HepG2 (cell line): ENCODE measurements around the gene ZMAT2. TPM values are rescaled to one million over a fixed set of nuclear protein-coding genes. Genes with fewer than 3 reads are reported as not detected.

Source experiments
- CEBPB ChIP-seq: IDR thresholded peaks from 2 replicates; pipeline ENCODE4 v1.6.1; 2011; ENCODE audit warnings: low read depth, low read length, improper control_type of control experiment, borderline replicate concordance
- CREM ChIP-seq, 2 experiments: sonication (generic) in 1 of 2; formaldehyde crosslinking in 1 of 2; IDR thresholded peaks; 2 replicates each; pipeline versions ENCODE4 v1.4.0 to v1.6.1; 2016 to 2020; ENCODE audit warnings: antibody characterized with exemption in 1 of 2, mild to moderate bottlenecking in 1 of 2, missing genetic modification reagents in 1 of 2
- DNMT3B ChIP-seq: conservative IDR thresholded peaks from 2 replicates; pipeline ENCODE4 v1.6.1; 2016; ENCODE audit warnings: missing biosample characterization, control low read depth
- FOXP1 ChIP-seq, 2 experiments: fragments of 450-650 bp in 1 of 2; IDR thresholded peaks; 2 replicates each; pipeline ENCODE4 v1.6.1; 2017 to 2018; ENCODE audit warnings: antibody characterized with exemption in 1 of 2
- HNRNPK ChIP-seq: fragments of 200-400 bp; formaldehyde crosslinking; IDR thresholded peaks from 2 replicates; pipeline ENCODE4 v1.6.1; 2018; ENCODE audit warnings: low read length, low read depth, moderate library complexity, mild to moderate bottlenecking; ENCODE audit not compliant: poor library complexity, severe bottlenecking
- JDP2 ChIP-seq: sonication (generic); formaldehyde crosslinking; IDR thresholded peaks from 2 replicates; pipeline ENCODE4 v1.8.1; 2022; ENCODE audit warnings: missing genetic modification reagents, borderline replicate concordance
- KLF6 ChIP-seq: IDR thresholded peaks from 2 replicates; pipeline ENCODE4 v1.8.0; 2016; ENCODE audit warnings: missing biosample characterization, missing genetic modification reagents
- MIER2 ChIP-seq: IDR thresholded peaks from 2 replicates; pipeline ENCODE4 v1.6.1; 2016; ENCODE audit warnings: missing biosample characterization, missing genetic modification reagents
- MXI1 ChIP-seq: IDR thresholded peaks from 3 replicates; pipeline ENCODE4 v1.6.1; 2012; ENCODE audit warnings: low read depth, low read length, inconsistent platforms, borderline replicate concordance
- PPARG ChIP-seq: conservative IDR thresholded peaks from 2 replicates; pipeline ENCODE4 v1.6.1; 2016; ENCODE audit warnings: missing biosample characterization, missing genetic modification reagents
- RARA ChIP-seq: IDR thresholded peaks from 2 replicates; pipeline ENCODE4 v1.6.1; 2016; ENCODE audit warnings: missing genetic modification reagents, missing compliant biosample characterization
- REPIN1 ChIP-seq: sonication (generic); formaldehyde crosslinking; IDR thresholded peaks from 2 replicates; pipeline ENCODE4 v1.8.0; 2022; ENCODE audit warnings: missing genetic modification reagents, low read depth, mild to moderate bottlenecking, borderline replicate concordance
- SMAD1 ChIP-seq: sonication (generic); formaldehyde crosslinking; IDR thresholded peaks from 2 replicates; pipeline ENCODE4 v1.4.0; 2020; ENCODE audit warnings: missing genetic modification reagents, low read depth, mild to moderate bottlenecking, borderline replicate concordance
- TARDBP ChIP-seq: sonication (generic); formaldehyde crosslinking; IDR thresholded peaks from 2 replicates; pipeline ENCODE4 v1.8.0; 2022; ENCODE audit warnings: mild to moderate bottlenecking, missing genetic modification reagents
- TBP ChIP-seq: sonication (generic); formaldehyde crosslinking; IDR thresholded peaks from 2 replicates; pipeline ENCODE4 v1.5.0; 2020; ENCODE audit warnings: missing genetic modification reagents
- ZNF737 ChIP-seq: sonication (generic); formaldehyde crosslinking; IDR thresholded peaks from 2 replicates; pipeline ENCODE4 v1.5.0; 2020; ENCODE audit warnings: missing genetic modification reagents, mild to moderate bottlenecking, borderline replicate concordance
- ZNF777 ChIP-seq: sonication (generic); formaldehyde crosslinking; IDR thresholded peaks from 2 replicates; pipeline ENCODE4 v1.4.0; 2020; ENCODE audit warnings: missing genetic modification reagents
- polyA plus RNA-seq, 8 experiments: library from polyadenylated mRNA; depleted of rRNA in 3 of 8; stranded (reverse) in 7 of 8; unstranded in 1 of 8; fragments of >200 nt; fragmentation: Illumina TruSeq in 4 of 8; extraction: Trizol in 4 of 8; gene quantifications; 2 replicates each; pipeline versions ENCODE4 v1.2.1 to v1.2.3, GENCODE V29; 2011 to 2016; ENCODE audit warnings: low read depth in 4 of 8, missing spikeins in 1 of 8, mixed read lengths in 1 of 8; ENCODE audit not compliant: insufficient read depth in 1 of 8
- total RNA-seq, 5 experiments: library from RNA; depleted of rRNA; stranded (reverse); fragments of >200 nt; fragmentation: Illumina TruSeq; extraction: Trizol; gene quantifications; 2 replicates each; pipeline ENCODE4 v1.2.3, GENCODE V29; 2016; ENCODE audit warnings: low read depth in 1 of 5
- TF ChIP-seq, protein P1 (sequence below): sonication (generic); formaldehyde crosslinking; IDR thresholded peaks from 2 replicates; pipeline ENCODE4 v1.9.0; 2021; ENCODE audit warnings: missing genetic modification reagents, borderline replicate concordance
- TF ChIP-seq, protein P2 (sequence below): IDR thresholded peaks from 2 replicates; pipeline ENCODE4 v1.6.1; 2016; ENCODE audit warnings: mild to moderate bottlenecking
- TF ChIP-seq, protein P3 (sequence below): sonication (generic); formaldehyde crosslinking; IDR thresholded peaks from 2 replicates; pipeline ENCODE4 v1.4.0; 2020; ENCODE audit warnings: low read depth, missing genetic modification reagents
- TF ChIP-seq, protein P4 (sequence below): IDR thresholded peaks from 2 replicates; pipeline ENCODE4 v1.6.1; 2016; ENCODE audit warnings: mild to moderate bottlenecking, missing biosample characterization, missing genetic modification reagents

Gene ZMAT2
- total and polyA plus RNA-seq, 2 of the 13 experiments (the other 11 are each of a cell fraction or from before 2014, with no cell fraction given): 35.4 to 92.8 TPM

DNA sequence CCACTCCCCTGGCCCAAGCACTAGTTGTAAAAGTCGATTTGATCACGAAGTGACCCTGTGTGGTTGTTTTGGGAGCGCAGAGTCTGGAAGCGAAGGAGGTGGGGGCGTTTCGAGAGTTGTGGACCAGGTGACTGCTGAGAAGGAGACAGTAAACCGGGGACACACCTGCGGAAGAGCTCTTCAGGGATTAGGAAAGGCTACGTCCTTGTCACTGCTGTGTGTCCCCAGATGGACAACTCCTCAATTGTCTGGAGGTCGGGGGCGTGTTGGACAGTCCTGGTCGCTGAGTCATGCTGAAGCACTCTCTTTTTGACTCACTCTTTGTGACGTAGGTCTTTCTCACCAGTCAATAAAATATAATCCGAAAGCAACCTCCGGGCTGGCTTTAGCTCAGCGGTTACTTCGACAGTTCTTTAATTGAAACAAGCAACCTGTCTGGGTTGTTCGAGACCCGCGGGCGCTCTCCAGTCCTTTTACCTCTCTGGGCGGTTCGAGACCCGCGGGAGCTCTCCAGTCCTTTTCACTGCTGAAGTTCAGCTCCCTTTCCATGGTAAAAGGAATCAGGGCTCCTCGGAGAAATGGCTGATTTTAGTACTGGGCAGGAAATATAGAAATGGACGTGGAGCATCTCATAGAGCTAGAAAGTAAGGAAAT is 10.8 kb downstream of the ZMAT2 start (continued):
- TF ChIP-seq, protein P1, sequence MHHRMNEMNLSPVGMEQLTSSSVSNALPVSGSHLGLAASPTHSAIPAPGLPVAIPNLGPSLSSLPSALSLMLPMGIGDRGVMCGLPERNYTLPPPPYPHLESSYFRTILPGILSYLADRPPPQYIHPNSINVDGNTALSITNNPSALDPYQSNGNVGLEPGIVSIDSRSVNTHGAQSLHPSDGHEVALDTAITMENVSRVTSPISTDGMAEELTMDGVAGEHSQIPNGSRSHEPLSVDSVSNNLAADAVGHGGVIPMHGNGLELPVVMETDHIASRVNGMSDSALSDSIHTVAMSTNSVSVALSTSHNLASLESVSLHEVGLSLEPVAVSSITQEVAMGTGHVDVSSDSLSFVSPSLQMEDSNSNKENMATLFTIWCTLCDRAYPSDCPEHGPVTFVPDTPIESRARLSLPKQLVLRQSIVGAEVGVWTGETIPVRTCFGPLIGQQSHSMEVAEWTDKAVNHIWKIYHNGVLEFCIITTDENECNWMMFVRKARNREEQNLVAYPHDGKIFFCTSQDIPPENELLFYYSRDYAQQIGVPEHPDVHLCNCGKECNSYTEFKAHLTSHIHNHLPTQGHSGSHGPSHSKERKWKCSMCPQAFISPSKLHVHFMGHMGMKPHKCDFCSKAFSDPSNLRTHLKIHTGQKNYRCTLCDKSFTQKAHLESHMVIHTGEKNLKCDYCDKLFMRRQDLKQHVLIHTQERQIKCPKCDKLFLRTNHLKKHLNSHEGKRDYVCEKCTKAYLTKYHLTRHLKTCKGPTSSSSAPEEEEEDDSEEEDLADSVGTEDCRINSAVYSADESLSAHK (CRISPR knock-in tag): no peak
- peak; percentile 98 for TF ChIP-seq CREM (IDR thresholded peaks at IDR 0.05)
- 0 out of 2 replicates have a peak, but pooled peaks have one; percentile 25 for TF ChIP-seq CREM (CRISPR knock-in tag; IDR thresholded peaks at IDR 0.05)
- TF ChIP-seq TBP (CRISPR knock-in tag): 0 out of 2 replicates have a peak, but pooled peaks have one; percentile 55
- peak; percentile 93 for TF ChIP-seq MIER2 (CRISPR knock-in tag)
- TF ChIP-seq ZNF777 (CRISPR knock-in tag): no peak
- TF ChIP-seq CEBPB: no peak
- peak; percentile 65; the same call in 1 of the 2 replicates for TF ChIP-seq REPIN1
- TF ChIP-seq FOXP1 (IDR thresholded peaks at IDR 0.05): no peak
- 0 out of 2 replicates have a peak, but pooled peaks have one; percentile 21 for TF ChIP-seq FOXP1 (CRISPR knock-in tag; IDR thresholded peaks at IDR 0.05)
- peak; percentile 30; the same call in 1 of the 2 replicates for TF ChIP-seq TARDBP (CRISPR knock-in tag)
- TF ChIP-seq, protein P2, sequence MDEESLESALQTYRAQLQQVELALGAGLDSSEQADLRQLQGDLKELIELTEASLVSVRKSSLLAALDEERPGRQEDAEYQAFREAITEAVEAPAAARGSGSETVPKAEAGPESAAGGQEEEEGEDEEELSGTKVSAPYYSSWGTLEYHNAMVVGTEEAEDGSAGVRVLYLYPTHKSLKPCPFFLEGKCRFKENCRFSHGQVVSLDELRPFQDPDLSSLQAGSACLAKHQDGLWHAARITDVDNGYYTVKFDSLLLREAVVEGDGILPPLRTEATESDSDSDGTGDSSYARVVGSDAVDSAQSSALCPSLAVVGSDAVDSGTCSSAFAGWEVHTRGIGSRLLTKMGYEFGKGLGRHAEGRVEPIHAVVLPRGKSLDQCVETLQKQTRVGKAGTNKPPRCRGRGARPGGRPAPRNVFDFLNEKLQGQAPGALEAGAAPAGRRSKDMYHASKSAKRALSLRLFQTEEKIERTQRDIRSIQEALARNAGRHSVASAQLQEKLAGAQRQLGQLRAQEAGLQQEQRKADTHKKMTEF (CRISPR knock-in tag): peak; percentile 92
- peak; percentile 63; the same call in 1 of the 2 replicates for TF ChIP-seq KLF6 (CRISPR knock-in tag)
- TF ChIP-seq, protein P3, sequence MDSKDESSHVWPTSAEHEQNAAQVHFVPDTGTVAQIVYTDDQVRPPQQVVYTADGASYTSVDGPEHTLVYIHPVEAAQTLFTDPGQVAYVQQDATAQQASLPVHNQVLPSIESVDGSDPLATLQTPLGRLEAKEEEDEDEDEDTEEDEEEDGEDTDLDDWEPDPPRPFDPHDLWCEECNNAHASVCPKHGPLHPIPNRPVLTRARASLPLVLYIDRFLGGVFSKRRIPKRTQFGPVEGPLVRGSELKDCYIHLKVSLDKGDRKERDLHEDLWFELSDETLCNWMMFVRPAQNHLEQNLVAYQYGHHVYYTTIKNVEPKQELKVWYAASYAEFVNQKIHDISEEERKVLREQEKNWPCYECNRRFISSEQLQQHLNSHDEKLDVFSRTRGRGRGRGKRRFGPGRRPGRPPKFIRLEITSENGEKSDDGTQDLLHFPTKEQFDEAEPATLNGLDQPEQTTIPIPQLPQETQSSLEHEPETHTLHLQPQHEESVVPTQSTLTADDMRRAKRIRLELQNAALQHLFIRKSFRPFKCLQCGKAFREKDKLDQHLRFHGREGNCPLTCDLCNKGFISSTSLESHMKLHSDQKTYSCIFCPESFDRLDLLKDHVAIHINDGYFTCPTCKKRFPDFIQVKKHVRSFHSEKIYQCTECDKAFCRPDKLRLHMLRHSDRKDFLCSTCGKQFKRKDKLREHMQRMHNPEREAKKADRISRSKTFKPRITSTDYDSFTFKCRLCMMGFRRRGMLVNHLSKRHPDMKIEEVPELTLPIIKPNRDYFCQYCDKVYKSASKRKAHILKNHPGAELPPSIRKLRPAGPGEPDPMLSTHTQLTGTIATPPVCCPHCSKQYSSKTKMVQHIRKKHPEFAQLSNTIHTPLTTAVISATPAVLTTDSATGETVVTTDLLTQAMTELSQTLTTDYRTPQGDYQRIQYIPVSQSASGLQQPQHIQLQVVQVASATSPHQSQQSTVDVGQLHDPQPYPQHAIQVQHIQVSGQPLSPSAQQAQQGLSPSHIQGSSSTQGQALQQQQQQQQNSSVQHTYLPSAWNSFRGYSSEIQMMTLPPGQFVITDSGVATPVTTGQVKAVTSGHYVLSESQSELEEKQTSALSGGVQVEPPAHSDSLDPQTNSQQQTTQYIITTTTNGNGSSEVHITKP (CRISPR knock-in tag): peak; percentile 69
- TF ChIP-seq HNRNPK: no peak
- TF ChIP-seq SMAD1 (CRISPR knock-in tag): 0 out of 2 replicates have a peak, but pooled peaks have one; percentile 29
- TF ChIP-seq PPARG (CRISPR knock-in tag): 0 out of 2 replicates have a peak, but pooled peaks have one; percentile 40
- TF ChIP-seq ZNF737 (CRISPR knock-in tag): no peak
- peak; percentile 83; the same call in 1 of the 2 replicates for TF ChIP-seq DNMT3B (CRISPR knock-in tag)
- TF ChIP-seq, protein P4, sequence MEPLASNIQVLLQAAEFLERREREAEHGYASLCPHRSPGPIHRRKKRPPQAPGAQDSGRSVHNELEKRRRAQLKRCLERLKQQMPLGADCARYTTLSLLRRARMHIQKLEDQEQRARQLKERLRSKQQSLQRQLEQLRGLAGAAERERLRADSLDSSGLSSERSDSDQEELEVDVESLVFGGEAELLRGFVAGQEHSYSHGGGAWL (CRISPR knock-in tag): no peak; the same call in 1 of the 2 replicates
- peak; percentile 60 for TF ChIP-seq RARA (CRISPR knock-in tag)
- TF ChIP-seq MXI1: peak; percentile 84; the same call in 1 of the 3 replicates
- no peak for TF ChIP-seq JDP2 (CRISPR knock-in tag)
